GM12878 (cell line): Measurements from ENCODE around the gene CACNA1S. TPM values are rescaled to one million over a fixed set of nuclear protein-coding genes. Genes with fewer than 3 reads are reported as not detected.

ENCODE experiments used
- ATAC-seq: fragments of 200-7000 bp; cut with Tn5 transposase; 3 replicates; pipeline ENCODE4 v1.9.1; 2020; ENCODE audit warnings: mild to moderate bottlenecking, moderate library complexity
- BruUV-seq: library from RNA; stranded (reverse); fragments of 400-500 nt; replicated peaks from 2 replicates; lab custom pipeline; 2021; lab: Mats Ljungman, UMichigan
- CTCF ChIA-PET: fragments of 300-600 bp; sonication (Branson Sonifier 250); formaldehyde crosslinking; extraction: SDS; loops from one replicate; lab custom pipeline; 2021; ENCODE audit warnings: inconsistent platforms; lab: Yijun Ruan, JAX
- POLR2A ChIA-PET: fragments of 350-600 bp; formaldehyde crosslinking; extraction: SDS; loops from one replicate; lab custom pipeline; 2021; ENCODE audit warnings: inconsistent platforms; lab: Charles Lee
- RAD21 ChIA-PET: fragments of 300-600 bp; sonication (Branson Sonifier 250); formaldehyde crosslinking; loops from one replicate; lab custom pipeline; 2023; ENCODE audit warnings: antibody characterized with exemption; ENCODE audit not compliant: unreplicated experiment; lab: Charles Lee
- SMC1A ChIA-PET: fragments of 300-600 bp; sonication (Branson Sonifier 250); formaldehyde crosslinking; loops from one replicate; lab custom pipeline; 2023; ENCODE audit not compliant: unreplicated experiment, uncharacterized antibody; lab: Charles Lee
- DNase-seq: peaks from one replicate; pipeline ENCODE4 v3.0.0-alpha.2; 2011; ENCODE audit warnings: low read depth, low spot score
- FAIRE-seq: peaks from 3 replicates; lab custom pipeline; 2011; peaks lifted over from hg19 to GRCh38; lab: Jason Lieb, UNC
- H2AFZ ChIP-seq: 2 replicates; pipeline ENCODE4 v1.6.0; 2011; ENCODE audit warnings: low read depth, low read length, control low read depth; ENCODE audit not compliant: control insufficient read depth
- H3K27ac ChIP-seq: 2 replicates; pipeline ENCODE4 v1.5.1; 2011; ENCODE audit warnings: control low read depth; ENCODE audit not compliant: control insufficient read depth, insufficient read depth
- H3K27me3 ChIP-seq, 2 experiments: replicated peaks in 1 of 2; 2 replicates each; pipeline versions ENCODE4 v1.6.0 to v1.6.1; 2011; ENCODE audit warnings: low read length in 1 of 2; ENCODE audit not compliant: control insufficient read depth in 2 of 2, insufficient read depth in 2 of 2
- H3K36me3 ChIP-seq, 2 experiments: 2 replicates each; pipeline ENCODE4 v1.5.1; 2011; ENCODE audit warnings: low read length in 1 of 2; ENCODE audit not compliant: control insufficient read depth in 2 of 2, insufficient read depth in 2 of 2
- H3K4me1 ChIP-seq: 2 replicates; pipeline ENCODE4 v1.6.1; 2011; ENCODE audit warnings: mild to moderate bottlenecking, low read length, moderate library complexity, mixed read lengths; ENCODE audit not compliant: control insufficient read depth, insufficient read depth
- H3K4me2 ChIP-seq: 2 replicates; pipeline ENCODE4 v1.6.0; 2011; ENCODE audit warnings: control low read depth; ENCODE audit not compliant: control insufficient read depth, insufficient read depth
- H3K4me3 ChIP-seq: fragments of 200-600 bp; sonication (generic); 2 replicates; pipeline ENCODE4 v1.5.1; 2016
- H3K79me2 ChIP-seq: 2 replicates; pipeline ENCODE4 v1.6.0; 2011; ENCODE audit warnings: low read length; ENCODE audit not compliant: control insufficient read depth, insufficient read depth
- H3K9ac ChIP-seq: 2 replicates; pipeline ENCODE4 v1.8.0; 2011; ENCODE audit warnings: low read length, control low read depth, mixed read lengths; ENCODE audit not compliant: control insufficient read depth, insufficient read depth
- H3K9me3 ChIP-seq: replicated peaks from 3 replicates; pipeline ENCODE4 v1.5.1; 2011; ENCODE audit warnings: mild to moderate bottlenecking, low read length; ENCODE audit not compliant: control insufficient read depth, insufficient read depth
- H4K20me1 ChIP-seq: 2 replicates; pipeline ENCODE4 v1.6.0; 2011; ENCODE audit not compliant: control insufficient read depth, insufficient read depth
- ATF2 ChIP-seq: IDR thresholded peaks from 2 replicates; pipeline ENCODE4 v1.6.1; 2012; ENCODE audit warnings: low read length, inconsistent platforms
- E2F8 ChIP-seq: fragments of 450-650 bp; IDR thresholded peaks from 2 replicates; pipeline ENCODE4 v1.6.1; 2018; ENCODE audit warnings: mild to moderate bottlenecking, low read depth, moderate library complexity; ENCODE audit not compliant: partially characterized antibody
- E4F1 ChIP-seq: fragments of 450-650 bp; IDR thresholded peaks from 2 replicates; pipeline ENCODE4 v1.6.1; 2018; ENCODE audit warnings: borderline replicate concordance, mild to moderate bottlenecking; ENCODE audit not compliant: partially characterized antibody
- ESRRA ChIP-seq: IDR thresholded peaks from 2 replicates; pipeline ENCODE4 v1.6.1; 2012; ENCODE audit warnings: mild to moderate bottlenecking, low read length, improper control_type of control experiment
- LARP7 ChIP-seq: fragments of 450-650 bp; IDR thresholded peaks from 2 replicates; pipeline ENCODE4 v1.6.1; 2017; ENCODE audit warnings: mild to moderate bottlenecking
- RAD51 ChIP-seq: fragments of 450-650 bp; IDR thresholded peaks from 2 replicates; pipeline ENCODE4 v1.6.1; 2016; ENCODE audit warnings: moderate library complexity, mild to moderate bottlenecking, inconsistent platforms
- RCOR1 ChIP-seq: conservative IDR thresholded peaks from 2 replicates; pipeline ENCODE4 v1.6.1; 2012; ENCODE audit warnings: low read depth, low read length, improper control_type of control experiment
- SP1 ChIP-seq: IDR thresholded peaks from one replicate; pipeline ENCODE4 v1.6.1; 2011; ENCODE audit warnings: low read depth, low read length
- TBL1XR1 ChIP-seq: IDR thresholded peaks from 2 replicates; pipeline ENCODE4 v1.6.1; 2012; ENCODE audit warnings: low read depth, low read length, improper control_type of control experiment
- ZBED1 ChIP-seq: IDR thresholded peaks from 2 replicates; pipeline ENCODE4 v1.6.1; 2016; ENCODE audit warnings: borderline replicate concordance
- ZNF592 ChIP-seq: fragments of 450-650 bp; IDR thresholded peaks from 2 replicates; pipeline ENCODE4 v1.6.1; 2017; ENCODE audit warnings: mild to moderate bottlenecking, moderate library complexity
- WGBS: methylation state at CpG from one replicate; pipeline ENCODE4 v1.1.6; 2016; ENCODE audit warnings: low lambda C conversion rate; ENCODE audit not compliant: insufficient replicate concordance, insufficient coverage; ENCODE audit errors: missing lambda C conversion rate; 5-methylcytosine and 5-hydroxymethylcytosine counted together
- in situ Hi-C: fragments of 300-500 bp; cut with MboI; formaldehyde crosslinking; loops from 9 replicates; pipeline ENCODE4 v1.14.3; 2018; ENCODE audit warnings: mixed read lengths
- intact Hi-C: fragments of 100-400 bp; cut with micrococcal nuclease; formaldehyde crosslinking; loops from one replicate; pipeline ENCODE4 v1.14.2; 2022; ENCODE audit not compliant: unreplicated experiment
- polyA plus RNA-seq, 11 experiments: library from polyadenylated mRNA; depleted of rRNA in 4 of 11; unstranded in 6 of 11; stranded (reverse) in 5 of 11; fragments of >200 nt; fragmentation: Nextera tagmentation in 4 of 11; fragmentation: Illumina TruSeq in 1 of 11; extraction: Ambion mirVana in 4 of 11; extraction: Trizol in 1 of 11; gene quantifications; 1 replicate in 1 of 11; 2 replicates in 10 of 11; pipeline versions ENCODE4 v1.2.1 to v1.2.3, GENCODE V29; 2011 to 2016; ENCODE audit warnings: inconsistent platforms in 2 of 11, missing spikeins in 2 of 11, low read depth in 1 of 11
- total RNA-seq, 4 experiments: library from RNA; depleted of rRNA in 3 of 4; stranded (reverse); fragments of >200 nt in 3 of 4; fragmentation: Illumina TruSeq in 1 of 4; extraction: Trizol in 1 of 4; gene quantifications; 2 replicates each; pipeline versions ENCODE4 v1.2.1 to v1.2.3, GENCODE V29; 2013 to 2021

Gene CACNA1S
- total and polyA plus RNA-seq, 10 of the 15 experiments (the other 5 are each of a cell fraction or from before 2014, with no cell fraction given), result under 0.01 to 0.04 (median 0.02) TPM; not detected in 6

GRCh38 chr1:201126463-201126831, 14.2 kb upstream of the CACNA1S start:
- Histone ChIP-seq H3K27me3 (peaks cover 0 to 1% of the 10 kb centered on the region in 2 experiments; a peak in 2 of 4 replicates), H3K36me3 (no peaks in the 10 kb centered on the region), H3K27ac (no peak overlapping the region), H2AFZ (no peak overlapping the region), H3K9ac (no peak overlapping the region), H3K4me2 (no peak overlapping the region), H3K4me3 (no peak overlapping the region), H4K20me1 (no peaks in the 10 kb centered on the region), H3K79me2 (no peaks in the 10 kb centered on the region), H3K4me1 (no peaks in the 10 kb centered on the region), H3K9me3 (no peaks in the 10 kb centered on the region)
- in situ Hi-C loops, result no loop called here
- DNase-seq (no peak), FAIRE-seq (no peak), ATAC-seq (no peak)
- no TSS peak for BruUV-seq
- intact Hi-C loops, result no loop called here
- SMC1A ChIA-PET, result no interaction called here
- TF ChIP-seq E4F1 (no peak), ZNF592 (no peak), ZBED1 (no peak), RAD51 (no peak), ESRRA (no peak), TBL1XR1 (no peak), E2F8 (no peak), LARP7 (no peak), RCOR1 (no peak), SP1 (no peak), ATF2 (no peak)
- POLR2A ChIA-PET, result no interaction called here
- WGBS, result 41% methylated on average over 3 of the region's 3 CpGs
- CTCF ChIA-PET, result interaction anchor here (1.1 kb wide), 2 partner anchors 12 to 40 kb away, joined by 3 read pairs; no protein-coding TSS in a partner anchor
- RAD21 ChIA-PET, result interaction anchor here (0.6 kb wide), 1 partner anchor 13 kb away, joined by 3 read pairs; no protein-coding TSS in a partner anchor
